Panc1 (cell line): ENCODE measurements around the gene ZNF831.

Experiments
- TF ChIP-seq, protein P1 (sequence below): fragments of 450-650 bp; IDR thresholded peaks from 2 replicates; pipeline ENCODE4 v1.5.1; 2017; ENCODE audit warnings: mild to moderate bottlenecking
- TF ChIP-seq, protein P2 (sequence below), 2 experiments: IDR thresholded peaks; 2 replicates each; pipeline ENCODE4 v1.6.1; 2011 to 2012; ENCODE audit warnings: low read depth in 2 of 2, control low read depth in 1 of 2, low read length in 1 of 2, mild to moderate bottlenecking in 1 of 2, moderate library complexity in 1 of 2; ENCODE audit not compliant: insufficient read depth in 1 of 2

DNA sequence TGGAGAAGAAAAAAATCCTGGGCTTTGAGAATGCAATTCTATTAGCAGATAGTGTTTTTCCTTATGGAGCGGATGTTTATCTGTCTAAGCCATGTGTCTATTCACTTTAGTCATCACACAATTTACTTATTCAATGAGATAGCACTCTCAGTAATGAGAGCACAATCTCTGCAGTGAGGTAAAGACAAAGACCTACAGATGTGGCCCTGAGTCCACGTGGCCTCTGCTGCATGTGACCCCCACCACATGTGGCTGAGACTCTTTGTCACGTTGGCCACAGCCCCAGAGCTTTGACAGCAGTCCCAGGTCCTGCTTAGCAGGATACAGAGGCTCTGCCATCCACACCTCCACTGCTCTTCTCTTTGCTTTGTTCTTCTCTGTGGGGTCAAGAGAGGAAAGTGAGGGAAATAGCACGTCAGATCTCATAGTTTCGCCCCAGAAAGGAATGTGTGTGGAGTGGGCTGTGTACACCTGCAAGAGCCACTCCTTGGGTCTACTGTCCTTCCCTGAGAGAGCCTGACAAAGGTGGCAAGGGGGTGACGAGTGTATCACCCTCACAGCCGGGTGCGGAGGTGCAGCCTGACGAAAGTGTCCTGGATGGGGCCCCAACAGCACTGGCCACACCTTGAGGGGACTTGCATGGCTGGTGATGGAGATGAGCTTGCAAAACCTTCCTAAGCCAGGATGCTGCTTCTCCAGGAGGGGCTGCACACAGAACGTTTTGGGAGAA lies 40.7 kb downstream of the ZNF831 start:
- TF ChIP-seq, protein P1, sequence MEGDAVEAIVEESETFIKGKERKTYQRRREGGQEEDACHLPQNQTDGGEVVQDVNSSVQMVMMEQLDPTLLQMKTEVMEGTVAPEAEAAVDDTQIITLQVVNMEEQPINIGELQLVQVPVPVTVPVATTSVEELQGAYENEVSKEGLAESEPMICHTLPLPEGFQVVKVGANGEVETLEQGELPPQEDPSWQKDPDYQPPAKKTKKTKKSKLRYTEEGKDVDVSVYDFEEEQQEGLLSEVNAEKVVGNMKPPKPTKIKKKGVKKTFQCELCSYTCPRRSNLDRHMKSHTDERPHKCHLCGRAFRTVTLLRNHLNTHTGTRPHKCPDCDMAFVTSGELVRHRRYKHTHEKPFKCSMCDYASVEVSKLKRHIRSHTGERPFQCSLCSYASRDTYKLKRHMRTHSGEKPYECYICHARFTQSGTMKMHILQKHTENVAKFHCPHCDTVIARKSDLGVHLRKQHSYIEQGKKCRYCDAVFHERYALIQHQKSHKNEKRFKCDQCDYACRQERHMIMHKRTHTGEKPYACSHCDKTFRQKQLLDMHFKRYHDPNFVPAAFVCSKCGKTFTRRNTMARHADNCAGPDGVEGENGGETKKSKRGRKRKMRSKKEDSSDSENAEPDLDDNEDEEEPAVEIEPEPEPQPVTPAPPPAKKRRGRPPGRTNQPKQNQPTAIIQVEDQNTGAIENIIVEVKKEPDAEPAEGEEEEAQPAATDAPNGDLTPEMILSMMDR = no peak
- TF ChIP-seq, protein P2, sequence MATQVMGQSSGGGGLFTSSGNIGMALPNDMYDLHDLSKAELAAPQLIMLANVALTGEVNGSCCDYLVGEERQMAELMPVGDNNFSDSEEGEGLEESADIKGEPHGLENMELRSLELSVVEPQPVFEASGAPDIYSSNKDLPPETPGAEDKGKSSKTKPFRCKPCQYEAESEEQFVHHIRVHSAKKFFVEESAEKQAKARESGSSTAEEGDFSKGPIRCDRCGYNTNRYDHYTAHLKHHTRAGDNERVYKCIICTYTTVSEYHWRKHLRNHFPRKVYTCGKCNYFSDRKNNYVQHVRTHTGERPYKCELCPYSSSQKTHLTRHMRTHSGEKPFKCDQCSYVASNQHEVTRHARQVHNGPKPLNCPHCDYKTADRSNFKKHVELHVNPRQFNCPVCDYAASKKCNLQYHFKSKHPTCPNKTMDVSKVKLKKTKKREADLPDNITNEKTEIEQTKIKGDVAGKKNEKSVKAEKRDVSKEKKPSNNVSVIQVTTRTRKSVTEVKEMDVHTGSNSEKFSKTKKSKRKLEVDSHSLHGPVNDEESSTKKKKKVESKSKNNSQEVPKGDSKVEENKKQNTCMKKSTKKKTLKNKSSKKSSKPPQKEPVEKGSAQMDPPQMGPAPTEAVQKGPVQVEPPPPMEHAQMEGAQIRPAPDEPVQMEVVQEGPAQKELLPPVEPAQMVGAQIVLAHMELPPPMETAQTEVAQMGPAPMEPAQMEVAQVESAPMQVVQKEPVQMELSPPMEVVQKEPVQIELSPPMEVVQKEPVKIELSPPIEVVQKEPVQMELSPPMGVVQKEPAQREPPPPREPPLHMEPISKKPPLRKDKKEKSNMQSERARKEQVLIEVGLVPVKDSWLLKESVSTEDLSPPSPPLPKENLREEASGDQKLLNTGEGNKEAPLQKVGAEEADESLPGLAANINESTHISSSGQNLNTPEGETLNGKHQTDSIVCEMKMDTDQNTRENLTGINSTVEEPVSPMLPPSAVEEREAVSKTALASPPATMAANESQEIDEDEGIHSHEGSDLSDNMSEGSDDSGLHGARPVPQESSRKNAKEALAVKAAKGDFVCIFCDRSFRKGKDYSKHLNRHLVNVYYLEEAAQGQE (IDR thresholded peaks at IDR 0.05; ENCODE audit: insufficient read depth in 1 of 2, low read depth in 2 of 2, low read length in 1 of 2) = no peak
